ENCODE measurements around the gene FHL3. TPM values are rescaled to one million over a fixed set of nuclear protein-coding genes. Genes with fewer than 3 reads are reported as not detected.
"Not testable (repeated sequence)": the region's sequence is repeated elsewhere in the genome, so short reads cannot be mapped to it uniquely, and the experiment has no call there.

Gene FHL3
- total RNA-seq, 4 donors from 2014 or later = 3.0 to 19.1 (median 12.2) TPM

DNA sequence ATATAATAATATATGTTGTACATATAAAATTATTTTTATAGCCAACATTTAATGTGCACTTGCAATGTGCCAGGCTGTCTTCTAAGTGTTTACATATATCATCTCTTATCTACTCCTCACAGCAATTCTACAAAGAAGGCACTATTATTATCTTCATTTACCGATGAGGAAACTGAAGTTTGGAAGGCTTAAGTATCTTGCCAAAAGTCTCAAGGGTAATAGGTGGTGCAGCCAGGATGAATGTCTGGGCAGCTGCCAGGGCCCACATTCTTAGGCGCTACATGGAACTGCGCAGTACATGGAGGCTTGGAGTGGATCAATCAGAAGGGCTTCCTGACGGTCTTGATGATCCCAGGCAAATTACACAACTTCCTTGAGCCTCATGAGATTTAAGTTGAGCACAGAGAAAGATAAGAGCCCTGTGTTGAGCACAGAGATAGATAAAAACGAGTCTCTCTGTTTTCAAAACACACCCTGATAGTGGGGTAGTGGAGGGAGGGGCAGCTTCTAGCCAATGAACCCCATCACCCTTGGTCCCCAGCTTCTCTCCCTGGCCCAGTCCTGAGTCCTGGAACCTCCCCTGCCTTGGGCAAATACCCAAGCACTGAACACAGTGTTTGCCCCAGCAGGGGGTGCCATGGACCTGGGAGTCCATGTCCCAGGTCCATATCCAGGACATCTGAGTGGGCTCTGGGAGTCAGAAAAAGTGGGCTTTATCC lies 32.1 kb upstream of the FHL3 start:
- no peaks in the 10 kb centered on the region for H3K4me1 ChIP-seq
- in situ Hi-C loops (cut with MboI; ENCODE audit: low pct_ligation_motif_present in 1 of 4, low pct_unique_long_range_greater_than_20kb in 1 of 4, low sequenced_read_pairs in 3 of 4) = loop anchor here in 1 of 4 donors (25.0 kb wide), 1 partner anchor 800 kb away; no protein-coding TSS in a partner anchor
- 63 to 88% methylated on average over 1 to 5 of the region's 5 CpGs for WGBS, 2 donors (ENCODE audit: low coverage in 1 of 2)
- peaks cover 48% of the 10 kb centered on the region for H3K27me3 ChIP-seq
- H3K9me3 ChIP-seq = no peaks in the 10 kb centered on the region
- no peak for TF ChIP-seq POLR2A (IDR thresholded peaks at IDR 0.05)
- TF ChIP-seq, protein P1, sequence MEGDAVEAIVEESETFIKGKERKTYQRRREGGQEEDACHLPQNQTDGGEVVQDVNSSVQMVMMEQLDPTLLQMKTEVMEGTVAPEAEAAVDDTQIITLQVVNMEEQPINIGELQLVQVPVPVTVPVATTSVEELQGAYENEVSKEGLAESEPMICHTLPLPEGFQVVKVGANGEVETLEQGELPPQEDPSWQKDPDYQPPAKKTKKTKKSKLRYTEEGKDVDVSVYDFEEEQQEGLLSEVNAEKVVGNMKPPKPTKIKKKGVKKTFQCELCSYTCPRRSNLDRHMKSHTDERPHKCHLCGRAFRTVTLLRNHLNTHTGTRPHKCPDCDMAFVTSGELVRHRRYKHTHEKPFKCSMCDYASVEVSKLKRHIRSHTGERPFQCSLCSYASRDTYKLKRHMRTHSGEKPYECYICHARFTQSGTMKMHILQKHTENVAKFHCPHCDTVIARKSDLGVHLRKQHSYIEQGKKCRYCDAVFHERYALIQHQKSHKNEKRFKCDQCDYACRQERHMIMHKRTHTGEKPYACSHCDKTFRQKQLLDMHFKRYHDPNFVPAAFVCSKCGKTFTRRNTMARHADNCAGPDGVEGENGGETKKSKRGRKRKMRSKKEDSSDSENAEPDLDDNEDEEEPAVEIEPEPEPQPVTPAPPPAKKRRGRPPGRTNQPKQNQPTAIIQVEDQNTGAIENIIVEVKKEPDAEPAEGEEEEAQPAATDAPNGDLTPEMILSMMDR (IDR thresholded peaks at IDR 0.05) = peak in 2 of 5 experiments; percentile 12 to 14
- no peak overlapping the region for H3K27ac ChIP-seq
- DNase-seq = no peak
- intact Hi-C loops (cut with DNase I; ENCODE audit: low total_unique reads) = no loop called here
- no peaks in the 10 kb centered on the region for H3K36me3 ChIP-seq
- H3K4me3 ChIP-seq = no peak overlapping the region

DNA sequence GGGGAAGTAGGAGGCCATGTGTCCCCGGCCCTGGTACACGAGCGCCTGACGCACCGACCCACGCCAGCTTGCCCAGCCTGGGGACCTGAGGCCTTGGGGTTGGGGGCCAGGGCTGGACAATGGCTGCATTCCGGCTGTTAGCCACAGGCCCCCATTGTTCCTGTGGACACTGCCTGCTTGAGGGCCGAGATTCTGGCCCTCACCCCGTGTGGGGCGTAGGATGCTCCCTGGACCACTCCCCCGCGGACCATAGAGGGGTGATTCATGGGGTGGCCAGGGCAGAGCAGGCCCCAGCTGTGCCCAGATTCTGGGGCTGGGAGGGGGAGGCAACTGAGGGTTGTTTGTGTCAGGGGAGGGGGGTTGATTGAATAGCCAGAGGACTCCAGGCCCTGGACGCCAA lies 29.6 kb upstream of the FHL3 start:
- 88% methylated on average over 11 of the region's 13 CpGs; no CpG with 5 or more reads in 1 of the 2 donors for WGBS, 2 donors (ENCODE audit: low coverage in 1 of 2)
- Histone ChIP-seq H3K36me3 (no peaks in the 10 kb centered on the region), H3K27ac (no peak overlapping the region), H3K27me3 (peaks cover 25% of the 10 kb centered on the region), H3K9me3 (no peaks in the 10 kb centered on the region), H3K4me1 (peaks cover 5 to 9% (median 8%) of the 10 kb centered on the region in 4 donors), H3K4me3 (no peak overlapping the region)
- TF ChIP-seq POLR2A (IDR thresholded peaks at IDR 0.05) = no peak
- no peak for TF ChIP-seq EP300 (IDR thresholded peaks at IDR 0.05; ENCODE audit: low read depth)
- TF ChIP-seq POLR2AphosphoS5 (IDR thresholded peaks at IDR 0.05) = no peak
- TF ChIP-seq, protein P1 (IDR thresholded peaks at IDR 0.05) = no peak
- in situ Hi-C loops (cut with MboI; ENCODE audit: low pct_ligation_motif_present in 1 of 4, low pct_unique_long_range_greater_than_20kb in 1 of 4, low sequenced_read_pairs in 3 of 4) (loop anchor here in 1 of 4 donors (25.0 kb wide), 1 partner anchor 802 kb away; no protein-coding TSS in a partner anchor), intact Hi-C loops (cut with DNase I; ENCODE audit: low total_unique reads) (no loop called here)
- DNase-seq = no peak

DNA sequence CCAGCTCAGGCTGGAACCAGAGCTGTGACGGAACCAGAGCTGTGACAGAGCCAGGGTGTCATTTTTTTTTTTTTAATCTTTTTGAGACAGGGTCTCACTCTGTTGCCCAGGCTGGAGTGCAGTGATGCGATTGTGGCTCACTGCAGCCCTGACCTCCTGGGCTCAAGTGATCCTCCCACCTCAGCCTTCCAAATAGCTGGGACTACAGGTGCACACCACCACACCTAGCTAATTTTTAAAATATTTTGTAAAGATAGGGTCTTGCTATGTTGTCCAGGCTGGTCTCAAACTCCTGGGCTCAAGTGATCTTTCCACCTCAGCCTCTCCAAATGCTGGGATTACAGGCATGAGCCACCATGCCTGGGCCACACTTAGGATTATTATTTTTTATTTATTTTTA lies 27.7 kb upstream of the FHL3 start:
- Histone ChIP-seq H3K4me1 (peaks cover 14 to 20% (median 18%) of the 10 kb centered on the region in 4 donors), H3K27me3 (peaks cover 16% of the 10 kb centered on the region)
- H3K36me3 ChIP-seq; H3K4me3 ChIP-seq; H3K27ac ChIP-seq; DNase-seq; H3K9me3 ChIP-seq; intact Hi-C loops (cut with DNase I; ENCODE audit: low total_unique reads): not testable (repeated sequence)
- in situ Hi-C loops (cut with MboI; ENCODE audit: low pct_ligation_motif_present in 1 of 4, low pct_unique_long_range_greater_than_20kb in 1 of 4, low sequenced_read_pairs in 3 of 4) = loop anchor here in 1 of 4 donors (25.0 kb wide), 1 partner anchor 804 kb away; no protein-coding TSS in a partner anchor
- 90% methylated on average over 2 of the region's 2 CpGs; no CpG with 5 or more reads in 1 of the 2 donors for WGBS, 2 donors (ENCODE audit: low coverage in 1 of 2)

DNA sequence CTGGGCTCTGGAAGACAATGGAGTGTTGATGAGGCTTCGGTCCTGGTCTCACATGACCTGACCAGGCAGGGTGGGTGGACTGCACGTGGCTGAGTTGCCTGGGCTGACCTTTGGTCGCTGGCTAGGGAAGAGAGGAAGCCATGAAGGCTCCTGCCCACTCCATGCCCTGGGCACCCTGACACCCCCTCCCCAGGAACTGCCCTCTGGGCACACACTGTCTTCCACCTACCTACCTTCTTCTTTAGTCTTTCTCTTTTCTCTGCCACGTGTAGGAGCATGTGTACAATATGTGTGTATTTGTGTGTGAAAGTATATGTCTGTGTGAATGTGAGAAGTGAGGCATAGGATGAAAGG lies 26.2 kb upstream of the FHL3 start:
- intact Hi-C loops (cut with DNase I; ENCODE audit: low total_unique reads) = no loop called here
- TF ChIP-seq, protein P1 (IDR thresholded peaks at IDR 0.05) = no peak
- TF ChIP-seq EP300 (IDR thresholded peaks at IDR 0.05; ENCODE audit: low read depth) (no peak), POLR2AphosphoS5 (IDR thresholded peaks at IDR 0.05) (no peak), POLR2A (IDR thresholded peaks at IDR 0.05) (no peak)
- no peak for DNase-seq
- no peak overlapping the region for H3K4me3 ChIP-seq
- H3K36me3 ChIP-seq = no peaks in the 10 kb centered on the region
- H3K27me3 ChIP-seq = peaks cover 8% of the 10 kb centered on the region
- WGBS, 2 donors (ENCODE audit: low coverage in 1 of 2) = 43 to 46% methylated on average over 2 to 3 of the region's 4 CpGs
- no peak overlapping the region for H3K27ac ChIP-seq
- H3K4me1 ChIP-seq = peaks cover 14 to 20% (median 18%) of the 10 kb centered on the region in 4 donors
- H3K9me3 ChIP-seq = no peaks in the 10 kb centered on the region
- in situ Hi-C loops (cut with MboI; ENCODE audit: low pct_ligation_motif_present in 1 of 4, low pct_unique_long_range_greater_than_20kb in 1 of 4, low sequenced_read_pairs in 3 of 4) = loop anchor here in 1 of 4 donors (25.0 kb wide), 1 partner anchor 806 kb away; no protein-coding TSS in a partner anchor
